DMS 273 (cell line): ENCODE data around the gene NOXO1.

Source experiments
- DNase-seq: peaks from one replicate; lab custom pipeline; 2025; ENCODE audit not compliant: unreplicated experiment; lab: John Stamatoyannopoulos, UW

The NOXO1 gene

DNA sequence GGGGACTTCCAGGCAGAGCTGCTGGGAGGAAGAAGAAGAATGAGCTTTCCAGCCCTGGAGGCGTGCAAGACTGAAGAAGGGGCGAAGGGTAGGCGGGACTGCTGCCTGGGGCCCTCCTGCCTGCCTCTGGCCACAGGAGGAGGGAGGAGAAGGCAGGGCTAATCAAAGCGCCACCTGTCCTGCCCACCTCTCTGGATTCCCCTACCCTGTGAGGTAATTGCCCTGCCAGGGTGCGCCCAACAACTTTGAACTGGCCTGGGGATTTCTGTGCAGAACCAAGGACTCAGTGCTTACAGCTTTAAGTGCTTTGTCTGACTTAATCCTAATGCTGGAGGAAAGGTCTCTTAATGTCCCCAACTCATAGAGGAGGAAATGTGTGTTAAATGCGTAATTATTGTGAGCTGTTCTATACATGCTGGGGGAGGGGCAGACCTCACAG is at the start of gene NOXO1:
NOXO1 (minus strand) TSS at position 72 of the 439 bp plus-strand sequence. CDS start 290 bp downstream, outside the sequence.
- DNase-seq = peak; percentile 65

- no peak for DNase-seq
These were observed 48.8 kb upstream of the NOXO1 start for GRCh38 chr16:2030036-2030435.

- no peak for DNase-seq
These were observed 48.1 kb upstream of the NOXO1 start for GRCh38 chr16:2029350-2029749.

- DNase-seq = no peak
These were observed 47.5 kb upstream of the NOXO1 start for GRCh38 chr16:2028620-2029220.

DNA sequence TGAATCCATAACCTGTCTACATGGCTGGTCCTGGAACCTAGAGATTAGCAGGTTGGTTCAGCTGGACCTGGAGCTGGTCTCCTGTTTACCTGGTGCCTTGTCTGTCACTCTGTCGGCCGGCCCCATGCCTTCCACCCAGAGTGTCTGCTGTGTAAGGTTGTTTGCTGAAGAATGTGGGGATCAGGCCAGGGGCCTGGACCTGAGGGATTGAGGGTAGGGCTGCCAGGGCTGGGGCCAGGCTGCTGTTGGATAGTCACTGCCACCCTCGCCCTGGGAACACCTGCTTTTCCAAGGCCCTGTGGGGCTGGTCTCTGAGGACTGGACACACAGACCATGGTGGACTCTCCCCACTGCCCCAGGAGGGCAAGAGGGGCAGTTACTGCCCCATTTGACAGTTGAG is 46.9 kb upstream of the NOXO1 start:
- no peak for DNase-seq

GRCh38 chr16:2027024-2028010 is 46.0 kb upstream of the NOXO1 start:
- no peak for DNase-seq

DNA sequence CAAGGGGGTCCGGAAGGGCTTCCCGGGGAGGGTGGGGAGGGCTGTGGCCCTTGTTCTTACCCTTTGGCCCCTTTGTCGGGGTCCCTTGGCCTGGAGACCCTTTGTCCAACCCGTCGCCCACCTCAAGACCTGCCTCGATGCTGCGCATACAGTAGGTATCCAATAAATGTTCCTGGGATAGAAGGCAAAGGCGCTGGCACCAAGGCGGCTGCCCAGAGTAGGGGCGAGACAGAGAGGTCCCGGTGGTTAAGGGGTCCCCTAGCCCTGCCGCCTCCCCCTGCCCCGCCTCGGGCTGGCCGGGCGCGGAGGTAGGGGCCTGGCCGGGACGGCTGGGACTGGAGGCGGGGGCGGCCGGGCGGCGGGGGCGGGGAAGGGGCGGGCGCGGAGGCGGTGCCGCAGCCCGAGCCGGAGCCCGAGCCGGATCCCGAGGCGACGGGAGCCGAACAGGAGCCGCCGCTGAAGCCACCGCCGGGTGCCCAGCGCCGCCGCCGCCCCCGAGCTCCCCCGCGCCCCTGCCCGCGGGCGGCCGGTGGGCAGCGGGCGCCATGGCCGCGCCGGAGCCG is 45.3 kb upstream of the NOXO1 start, which contains the start of gene NHERF2:
NHERF2 (plus strand) TSS at position 442 of the 563 bp plus-strand sequence; CDS start at position 546, 104 bp downstream.
- DNase-seq = peak; percentile 66

GRCh38 chr16:2025878-2026460 is 44.7 kb upstream of the NOXO1 start:
- DNase-seq = no peak

DNA sequence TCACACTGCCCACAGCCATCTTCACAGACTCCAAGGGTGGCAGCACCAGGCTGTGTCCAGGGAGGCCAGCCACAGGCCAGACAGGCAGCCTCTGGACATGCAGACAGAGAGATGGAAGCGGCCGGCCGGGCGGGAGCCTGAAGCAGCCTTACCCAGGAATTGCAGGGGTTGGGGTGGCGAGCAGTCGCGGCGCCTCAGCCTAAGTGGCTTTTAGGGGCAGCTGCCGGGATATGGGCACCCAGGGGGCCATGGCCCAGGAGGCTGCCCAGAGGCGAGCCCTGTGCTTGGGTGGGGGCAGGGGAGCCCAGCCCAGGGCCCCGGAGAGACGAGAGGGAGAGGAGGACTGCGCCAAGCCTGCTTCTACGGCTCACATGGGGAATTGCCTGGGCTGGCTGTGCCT is 44.0 kb upstream of the NOXO1 start:
- DNase-seq = no peak

DNA sequence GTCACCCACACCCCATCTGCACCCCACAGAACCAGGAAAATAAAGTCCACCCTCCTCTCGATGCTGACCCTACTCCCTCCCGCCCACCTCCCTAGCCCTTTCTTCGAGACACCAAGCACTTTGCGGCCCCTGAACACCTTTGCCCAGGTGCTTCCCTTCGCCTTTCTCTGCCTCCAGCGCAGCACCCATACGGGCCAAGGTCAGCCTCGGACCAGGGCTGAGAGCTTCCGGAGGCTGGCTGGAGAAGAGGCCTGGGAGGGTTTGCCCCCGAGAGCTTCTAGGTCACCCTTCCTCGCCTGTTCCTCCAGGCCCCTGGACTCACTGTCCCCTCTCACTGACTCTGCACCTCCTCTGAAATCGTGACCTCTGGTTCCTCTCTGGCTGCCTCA is 42.8 kb upstream of the NOXO1 start:
- no peak for DNase-seq

DNA sequence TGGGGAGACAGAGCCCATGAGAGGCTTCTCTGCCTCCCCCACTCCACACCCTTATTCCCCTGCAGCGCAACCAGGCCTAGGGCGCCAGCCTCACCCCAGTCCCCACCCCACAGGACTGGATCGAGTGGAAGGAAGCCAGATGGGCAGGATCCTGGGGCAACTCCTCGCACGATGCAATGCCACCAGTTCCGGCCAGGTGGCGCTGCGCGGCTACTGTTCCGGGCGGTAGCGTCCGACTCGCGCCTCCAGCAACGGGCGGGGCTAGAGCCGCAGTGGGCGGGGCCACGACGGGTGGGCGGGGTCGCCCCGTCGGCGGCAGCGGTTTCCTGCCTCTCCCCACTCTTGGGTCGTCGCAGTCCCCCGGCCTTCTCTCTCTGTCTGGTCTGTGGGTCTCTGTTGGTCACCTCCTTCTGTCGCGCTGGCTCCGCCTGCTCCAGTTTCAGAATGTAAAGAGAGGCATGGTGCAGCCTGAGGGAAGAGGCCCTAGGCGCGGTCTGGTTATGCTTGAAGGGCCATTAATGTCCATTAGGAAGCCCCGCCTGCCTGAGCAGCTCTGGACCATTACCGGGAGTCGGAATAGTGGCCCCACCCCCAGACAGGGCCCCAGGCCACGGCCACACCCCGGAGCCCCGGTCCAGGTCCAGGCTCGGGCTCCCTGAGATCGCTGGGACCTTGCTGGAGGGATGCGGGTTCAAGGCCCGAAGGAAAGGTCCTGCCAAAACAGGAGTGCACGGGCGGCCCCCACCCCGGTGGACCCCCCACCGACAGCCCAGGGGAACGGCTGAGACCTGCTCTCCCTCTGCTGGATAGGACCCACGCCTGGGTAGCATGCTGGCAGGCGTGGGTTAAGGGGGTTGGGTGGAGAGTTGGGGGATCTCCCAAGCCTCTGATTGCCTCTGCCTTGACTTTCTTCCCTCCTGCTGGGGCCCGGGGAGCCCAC is 42.1 kb upstream of the NOXO1 start:
- peak; percentile 97 for DNase-seq

DNA sequence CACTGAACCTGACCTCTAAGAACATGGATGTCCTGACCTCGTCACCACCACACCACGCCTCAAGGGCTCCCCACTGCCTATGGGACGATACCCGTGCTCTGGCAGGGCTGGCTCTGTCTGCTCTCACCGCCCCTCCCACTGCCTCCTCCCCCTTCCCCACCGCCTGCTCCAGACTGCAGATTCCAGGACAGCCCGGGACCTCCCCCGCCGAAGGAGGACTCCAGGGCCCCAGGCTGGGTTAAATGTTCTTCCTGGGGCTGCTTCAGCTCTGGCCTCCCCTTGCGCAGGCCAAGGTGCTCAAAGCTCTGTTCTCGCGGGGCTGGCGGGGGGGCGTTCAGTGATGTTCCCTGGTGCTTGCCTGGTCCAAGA is 41.4 kb upstream of the NOXO1 start:
- DNase-seq = peak; percentile 81

DNA sequence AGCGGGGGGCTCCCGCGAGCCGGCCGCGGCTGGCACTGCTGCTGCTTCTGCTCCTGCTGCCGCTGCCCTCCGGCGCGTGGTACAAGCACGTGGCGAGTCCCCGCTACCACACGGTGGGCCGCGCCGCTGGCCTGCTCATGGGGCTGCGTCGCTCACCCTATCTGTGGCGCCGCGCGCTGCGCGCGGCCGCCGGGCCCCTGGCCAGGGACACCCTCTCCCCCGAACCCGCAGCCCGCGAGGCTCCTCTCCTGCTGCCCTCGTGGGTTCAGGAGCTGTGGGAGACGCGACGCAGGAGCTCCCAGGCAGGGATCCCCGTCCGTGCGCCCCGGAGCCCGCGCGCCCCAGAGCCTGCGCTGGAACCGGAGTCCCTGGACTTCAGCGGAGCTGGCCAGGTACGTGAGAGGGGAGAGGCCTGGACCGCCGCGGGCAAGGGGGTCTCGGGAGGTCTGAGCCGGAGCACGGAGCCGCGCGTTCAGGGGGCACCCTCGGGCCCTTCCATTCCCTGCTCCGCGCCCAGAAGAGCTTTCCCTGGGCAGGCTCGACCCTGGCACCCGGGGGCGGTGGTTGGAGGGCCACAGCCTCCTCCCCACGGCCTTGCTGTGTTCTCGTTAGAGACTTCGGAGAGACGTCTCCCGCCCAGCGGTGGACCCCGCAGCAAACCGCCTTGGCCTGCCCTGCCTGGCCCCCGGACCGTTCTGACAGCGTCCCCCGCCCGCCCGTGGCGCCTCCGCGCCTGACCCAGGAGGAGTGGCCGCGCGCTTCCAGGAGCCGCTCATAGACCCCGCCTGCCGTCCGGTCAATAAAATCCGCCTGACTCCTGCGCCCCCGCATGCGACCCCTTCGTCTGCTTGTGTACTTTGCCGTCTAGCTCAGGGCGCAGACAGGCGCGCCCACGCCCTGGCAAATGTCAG is 38.9 kb upstream of the NOXO1 start:
- peak; percentile 91 for DNase-seq

- DNase-seq = peak; percentile 91
These were observed 38.2 kb upstream of the NOXO1 start, which contains the start of gene NPW for GRCh38 chr16:2019518-2019920. TSS of gene NPW (plus strand) at chr16:2019785.

GRCh38 chr16:2016407-2016922 is 35.2 kb upstream of the NOXO1 start:
- peak; percentile 47 for DNase-seq

DNA sequence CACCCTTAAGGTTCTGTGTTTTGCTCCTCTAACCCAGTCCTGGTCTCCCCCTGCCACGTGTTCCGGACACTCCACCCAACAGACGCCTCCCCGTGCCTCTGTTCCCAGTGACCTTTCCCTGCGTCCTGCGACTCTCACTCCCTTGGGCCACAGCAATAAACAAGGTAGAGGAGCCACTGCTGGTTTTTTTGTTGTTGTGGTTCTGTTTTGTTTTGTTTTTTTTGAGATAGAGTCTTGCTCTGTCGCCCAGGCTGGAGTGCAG is 34.6 kb upstream of the NOXO1 start:
- DNase-seq = no peak

GRCh38 chr16:2015117-2015946 is 34.1 kb upstream of the NOXO1 start:
- DNase-seq = peak; percentile 90

DNA sequence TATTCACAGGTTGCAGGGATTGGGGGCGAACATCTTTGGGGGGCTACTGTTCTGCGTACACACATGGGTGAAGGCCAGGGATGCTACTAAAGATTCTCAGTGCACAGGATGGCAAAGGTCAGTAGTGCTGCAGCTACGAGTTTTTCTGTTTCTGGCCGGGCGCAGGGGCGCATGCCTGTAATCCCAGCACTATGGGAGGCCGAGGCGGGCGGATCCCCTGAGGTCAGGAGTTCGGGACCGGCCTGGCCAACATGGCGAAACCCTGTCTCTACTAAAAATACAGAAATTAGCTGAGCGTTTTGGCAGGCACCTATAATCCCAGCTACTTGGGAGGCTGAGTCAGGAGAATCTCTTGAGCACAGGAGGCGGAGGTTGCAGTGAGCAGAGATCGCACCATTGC is 32.3 kb upstream of the NOXO1 start:
- DNase-seq = no peak
